Erythroblast (primary cell): ENCODE results near the gene IFNA14.
"Not testable (repeated sequence)": the region's sequence is repeated elsewhere in the genome, so short reads cannot be mapped to it uniquely, and the experiment has no call there.

ENCODE experiments used
- DNase-seq, 2 experiments: peaks; one replicate each; lab custom pipeline; 2025; lab: John Stamatoyannopoulos, UW
- GATA1 ChIP-seq: IDR thresholded peaks from 2 replicates; pipeline ENCODE4 v1.6.1; 2011; ENCODE audit warnings: low read depth, mild to moderate bottlenecking, control low read depth, low read length, moderate library complexity
- POLR2A ChIP-seq: IDR thresholded peaks from 2 replicates; pipeline ENCODE4 v1.6.1; 2011; ENCODE audit warnings: mild to moderate bottlenecking, low read length

IFNA14 gene

DNA sequence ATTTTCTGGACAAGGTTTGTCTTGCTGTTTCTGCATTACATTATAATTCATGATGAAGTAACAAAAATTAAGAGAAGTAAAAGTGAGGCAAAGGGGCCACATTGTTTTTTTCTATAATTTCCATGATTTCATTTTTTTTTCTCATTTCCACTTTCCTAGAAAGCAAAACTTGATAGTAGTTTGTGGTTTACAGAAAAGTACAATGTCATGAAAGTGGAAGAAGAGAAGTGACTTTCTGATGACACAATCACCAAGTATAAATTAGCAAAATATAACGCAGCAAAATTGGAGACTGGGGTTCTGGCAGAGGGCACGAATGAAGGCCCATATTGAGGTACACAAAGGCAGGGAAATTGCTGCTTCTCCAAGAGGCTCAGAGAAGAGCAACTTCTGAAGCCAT, 5.0 kb upstream of the IFNA14 start:
- no peak for DNase-seq
- no peak for TF ChIP-seq GATA1
- TF ChIP-seq POLR2A, result no peak

DNA sequence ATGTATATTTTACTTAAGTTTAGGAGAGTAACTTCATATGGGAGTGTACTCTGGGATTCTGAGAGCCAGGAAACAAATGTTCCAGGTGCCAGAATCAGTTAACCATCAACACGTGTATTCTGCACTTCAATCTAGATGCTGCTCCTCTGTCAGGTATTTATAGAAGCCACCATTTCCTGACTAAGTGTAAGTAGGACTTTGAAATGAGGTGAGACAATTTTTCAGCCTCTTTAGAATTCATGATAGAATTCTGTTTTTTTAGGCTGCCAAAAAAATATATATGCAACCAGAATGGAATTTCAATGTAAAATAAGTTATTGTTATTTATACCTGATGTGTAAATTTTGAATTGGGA, 3.5 kb downstream of the IFNA14 start:
- not testable (repeated sequence) for DNase-seq

DNA sequence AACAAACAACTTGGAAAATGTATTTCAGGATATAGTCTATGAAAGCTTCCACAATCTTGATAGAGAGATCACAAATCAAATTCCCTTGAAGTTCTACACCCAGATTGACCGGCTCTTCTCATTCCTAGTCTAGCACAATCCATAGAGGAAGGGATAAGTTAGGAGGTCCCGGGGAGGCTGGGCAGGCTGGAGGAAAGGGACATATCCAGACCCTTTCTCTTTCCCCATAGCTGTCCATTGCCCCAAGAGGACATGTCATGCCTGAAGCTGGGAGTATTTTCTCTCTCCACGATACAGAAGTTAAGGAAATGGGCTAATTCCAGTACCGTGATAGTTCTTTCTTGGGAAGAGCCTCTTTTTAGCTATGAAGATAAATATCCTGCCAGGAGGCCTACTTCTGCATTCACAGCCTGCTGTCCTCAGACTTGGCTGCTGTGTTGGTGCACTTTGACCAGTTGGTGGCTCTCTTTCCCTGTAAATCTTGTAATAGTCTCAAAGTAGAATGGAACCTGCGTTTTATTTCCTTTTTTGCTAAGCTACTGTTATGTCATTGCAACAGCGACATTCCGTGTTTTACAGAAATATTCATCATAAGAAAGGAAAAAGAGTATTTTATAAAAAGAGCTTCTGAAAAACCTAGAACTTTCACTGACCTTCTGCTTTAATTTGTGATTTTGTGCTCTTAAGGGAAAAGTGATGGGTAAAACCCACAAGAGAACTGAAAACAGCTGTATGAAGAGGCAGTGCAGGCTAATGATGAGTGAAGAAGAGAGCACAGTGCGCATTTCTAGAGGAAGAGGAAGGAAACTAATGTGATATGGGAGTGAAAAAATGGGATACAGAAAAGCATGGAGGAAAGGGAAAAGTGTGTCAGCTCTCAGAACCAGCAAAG, 4.1 kb downstream of the IFNA14 start:
- DNase-seq, result peak; percentile 2 to 32

DNA sequence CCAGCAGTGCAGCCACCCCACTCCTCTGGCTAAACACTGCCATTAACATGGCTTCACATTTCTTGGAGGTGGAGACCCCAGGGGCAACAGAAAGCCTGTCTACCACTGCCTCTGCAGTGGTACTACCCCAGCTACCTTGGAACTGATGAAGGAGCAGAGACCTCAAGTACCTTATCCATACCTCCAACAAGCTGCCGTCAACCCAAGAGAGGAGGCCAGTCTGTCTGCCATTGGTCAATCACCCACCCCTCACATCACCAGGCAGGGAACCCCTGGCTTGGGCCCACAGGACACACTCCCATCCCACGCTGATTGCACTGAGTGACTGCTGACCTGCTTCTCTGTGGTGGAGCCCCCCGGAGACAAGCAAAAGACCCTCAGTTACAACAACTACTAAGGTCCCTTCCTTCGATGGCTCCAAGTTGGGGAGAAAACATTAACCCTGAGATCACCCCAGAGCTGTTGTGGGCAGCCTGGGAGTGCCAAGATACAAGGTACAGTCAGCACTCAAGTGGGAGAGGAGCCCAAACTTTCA, 5.6 kb downstream of the IFNA14 start:
- TF ChIP-seq GATA1 (no peak), POLR2A (no peak)
- DNase-seq, result no peak

DNA sequence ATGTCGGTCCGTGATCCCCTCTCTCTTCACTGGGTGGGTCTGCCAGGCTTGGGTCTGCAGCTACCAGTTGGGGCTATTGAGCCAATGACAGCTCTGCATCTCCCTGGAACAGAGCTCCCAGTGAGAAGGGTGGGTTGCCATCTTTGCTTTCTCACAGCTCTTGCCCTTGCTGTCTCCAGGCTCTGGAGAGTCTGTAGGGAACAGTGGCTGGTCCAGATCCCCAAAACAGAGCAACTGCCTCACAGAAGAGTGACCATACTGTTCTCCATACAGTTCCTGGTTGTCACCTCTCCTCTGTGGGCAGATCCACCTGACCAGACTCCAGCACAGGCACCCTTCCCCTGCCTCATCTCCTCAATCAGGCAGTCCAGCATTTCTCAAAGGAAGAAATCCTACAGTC, 6.5 kb downstream of the IFNA14 start:
- DNase-seq, result no peak
- no peak for TF ChIP-seq POLR2A
- TF ChIP-seq GATA1, result no peak

DNA sequence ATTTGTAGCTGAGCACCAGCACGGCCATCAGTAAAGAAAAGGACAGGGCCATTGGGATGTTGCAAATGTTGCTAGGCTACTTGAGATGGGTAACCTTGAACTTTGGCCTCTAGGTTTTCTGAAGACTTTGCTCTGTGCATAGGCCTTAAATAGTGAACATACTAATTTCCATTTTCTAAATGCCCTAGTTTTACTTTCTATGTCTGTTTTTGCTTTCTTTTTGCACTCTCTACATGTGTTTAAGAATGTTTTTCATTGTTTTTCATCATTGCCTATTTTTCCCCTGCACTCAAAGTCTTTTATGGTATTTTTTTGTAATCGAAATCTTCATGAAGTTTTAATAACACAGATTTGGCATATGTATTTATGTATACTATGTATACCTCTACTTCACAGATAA, 11.7 kb downstream of the IFNA14 start, which contains the start of gene IFNA17:
IFNA17 (minus strand) TSS at position 101 of the 400 bp plus-strand sequence; CDS start at position 52, 49 bp downstream.
- TF ChIP-seq GATA1 (no peak), POLR2A (no peak)
- no peak for DNase-seq

DNA sequence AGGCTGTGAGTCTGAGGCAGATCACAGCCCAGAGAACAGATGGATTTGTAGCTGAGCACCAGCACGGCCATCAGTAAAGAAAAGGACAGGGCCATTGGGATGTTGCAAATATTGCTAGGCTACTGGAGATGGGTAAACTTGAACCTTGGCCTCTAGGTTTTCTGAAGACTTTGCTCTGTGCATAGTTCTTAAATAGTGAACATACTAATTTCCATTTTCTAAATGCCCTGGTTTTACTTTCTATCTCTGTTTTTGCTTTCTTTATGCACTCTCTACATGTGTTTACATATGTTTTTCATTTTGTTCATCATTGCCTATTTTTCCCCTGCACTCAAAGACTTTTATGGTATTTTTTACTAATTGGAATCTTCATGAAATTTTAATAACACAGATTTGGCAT, 22.6 kb downstream of the IFNA14 start, which contains the start of gene IFNA16:
IFNA16 (minus strand) TSS at position 101 of the 400 bp plus-strand sequence; CDS start at position 95, 6 bp downstream.
- DNase-seq, result not testable (repeated sequence)

DNA sequence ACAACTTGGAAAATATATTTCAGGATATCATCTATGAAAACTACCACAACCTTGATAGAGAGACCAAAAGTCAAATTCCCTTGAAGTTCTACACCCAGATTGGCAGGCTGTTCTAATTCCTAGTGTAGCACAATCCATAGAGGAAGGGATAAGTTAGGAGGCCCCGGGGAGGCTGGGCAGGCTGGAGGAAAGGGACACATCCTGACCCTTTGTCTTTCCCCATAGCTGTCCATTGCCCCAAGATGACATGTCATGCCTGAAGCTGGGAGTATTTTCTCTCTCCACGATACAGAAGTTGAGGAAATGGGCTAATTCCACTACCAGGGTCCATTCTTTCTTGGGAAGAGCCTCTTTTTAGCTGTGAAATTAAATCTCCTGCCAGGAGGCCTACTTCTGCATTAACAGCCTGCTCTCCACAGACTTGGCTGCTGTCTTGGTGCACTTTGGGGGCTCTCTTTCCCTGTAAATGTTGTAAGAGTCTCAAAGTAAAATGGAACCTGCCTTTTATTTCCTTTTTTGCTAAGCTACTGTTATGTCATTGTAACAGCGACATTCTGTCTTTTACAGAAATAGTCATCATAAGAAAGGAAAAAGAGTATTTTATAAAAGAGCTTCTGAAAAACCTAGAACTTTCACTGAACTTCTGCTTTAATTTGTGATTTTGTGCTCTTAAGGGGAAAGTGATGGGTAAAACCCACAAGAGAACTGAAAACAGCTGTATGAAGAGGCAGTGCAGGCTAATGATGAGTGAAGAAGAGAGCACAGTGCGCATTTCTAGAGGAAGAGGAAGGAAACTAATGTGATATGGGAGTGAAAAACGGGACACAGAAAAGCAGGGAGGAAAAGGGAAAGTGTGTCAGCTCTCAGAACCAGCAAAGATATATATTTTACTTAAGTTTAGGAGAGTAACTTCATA, 26.1 kb downstream of the IFNA14 start:
- peak in 1 of 2 experiments; percentile 11 for DNase-seq

- not testable (repeated sequence) for DNase-seq
These were observed 27.6 kb downstream of the IFNA14 start for GRCh38 chr9:21212160-21212559.

DNA sequence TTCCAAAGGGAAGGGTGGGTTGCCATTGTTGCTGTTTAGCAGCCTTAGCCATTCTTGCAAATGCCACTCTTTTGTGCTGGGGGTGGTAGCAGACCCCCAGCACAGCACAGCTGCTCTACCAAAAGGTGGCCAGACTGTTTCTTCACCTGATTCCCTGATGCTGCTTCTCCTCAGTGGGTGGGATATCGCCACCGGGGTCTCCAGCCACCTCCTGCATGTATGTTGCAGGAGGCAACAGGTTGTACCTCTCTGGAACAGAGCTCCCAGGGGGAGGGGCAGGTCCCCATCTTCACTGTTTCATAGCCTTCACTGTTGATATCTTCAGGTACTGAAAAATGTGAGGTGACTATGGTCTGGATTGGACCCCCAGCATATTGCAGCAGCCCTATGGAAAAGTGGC, 29.0 kb downstream of the IFNA14 start:
- not testable (repeated sequence) for DNase-seq

GRCh38 chr9:21210311-21210710, 29.5 kb downstream of the IFNA14 start:
- TF ChIP-seq POLR2A, result no peak
- TF ChIP-seq GATA1, result no peak
- no peak for DNase-seq

DNA sequence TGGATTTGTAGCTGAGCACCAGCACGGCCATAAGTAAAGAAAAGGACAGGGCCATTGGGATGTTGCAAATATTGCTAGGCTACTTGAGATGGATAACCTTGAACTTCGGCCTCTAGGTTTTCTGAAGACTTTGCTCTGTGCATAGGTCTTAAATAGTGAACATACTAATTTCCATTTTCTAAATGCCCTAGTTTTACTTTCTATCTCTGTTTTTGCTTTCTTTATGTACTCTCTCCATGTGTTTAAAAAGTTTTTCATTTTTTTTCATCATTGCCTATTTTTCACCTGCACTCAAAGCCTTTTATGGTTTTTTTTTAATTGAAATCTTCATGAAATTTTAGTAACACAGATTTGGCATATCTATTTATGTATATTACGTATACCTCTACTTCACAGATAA, 32.8 kb downstream of the IFNA14 start, which contains the start of gene IFNA10:
IFNA10 (minus strand) TSS at position 101 of the 400 bp plus-strand sequence; CDS start at position 55, 46 bp downstream.
- DNase-seq, result not testable (repeated sequence)

DNA sequence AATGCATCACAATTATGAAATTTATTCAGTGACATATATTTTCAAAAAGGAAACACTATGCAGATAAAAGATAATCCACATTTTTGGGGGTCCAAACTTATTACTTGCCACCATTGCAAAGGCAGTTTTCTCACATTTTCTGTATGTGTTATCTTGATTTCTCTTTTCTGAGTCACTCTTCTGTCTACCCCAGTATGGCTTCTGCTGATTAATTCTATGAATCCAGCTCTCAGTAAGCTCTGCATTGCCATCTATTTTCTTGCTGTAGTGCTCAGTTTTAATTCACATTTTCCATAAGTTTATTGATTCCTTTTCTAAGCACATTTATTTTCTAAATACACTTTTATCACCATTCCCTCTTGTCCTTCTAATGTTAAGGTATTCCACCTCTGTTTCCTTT, 34.6 kb downstream of the IFNA14 start:
- TF ChIP-seq GATA1 (no peak), POLR2A (no peak)
- no peak for DNase-seq

DNA sequence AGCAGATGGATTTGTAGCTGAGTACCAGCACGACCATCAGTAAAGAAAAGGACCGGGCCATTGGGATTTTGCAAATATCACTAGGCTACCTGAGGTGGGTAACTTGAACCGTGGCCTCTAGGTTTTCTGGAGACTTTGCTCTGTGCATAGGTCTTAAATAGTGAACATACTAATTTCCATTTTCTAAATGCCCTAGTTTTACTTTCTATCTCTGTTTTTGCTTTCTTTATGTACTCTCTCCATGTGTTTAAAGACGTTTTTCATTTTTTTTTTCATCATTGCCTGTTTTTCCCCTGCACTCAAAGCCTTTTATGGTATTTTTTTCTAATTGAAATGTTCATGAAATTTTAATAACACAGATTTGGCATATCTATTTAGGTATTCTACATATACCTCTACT, 37.7 kb downstream of the IFNA14 start, which contains the start of gene IFNA7:
IFNA7 (minus strand) TSS at position 101 of the 400 bp plus-strand sequence; CDS start at position 61, 40 bp downstream.
- not testable (repeated sequence) for DNase-seq

GRCh38 chr9:21194867-21195776, 44.7 kb downstream of the IFNA14 start:
- peak; percentile 5 to 10 for DNase-seq
